ENCODE measurements around the gene KBTBD7.
"Not testable (repeated sequence)": the region's sequence is repeated elsewhere in the genome, so short reads cannot be mapped to it uniquely, and the experiment has no call there.

KBTBD7 gene

DNA sequence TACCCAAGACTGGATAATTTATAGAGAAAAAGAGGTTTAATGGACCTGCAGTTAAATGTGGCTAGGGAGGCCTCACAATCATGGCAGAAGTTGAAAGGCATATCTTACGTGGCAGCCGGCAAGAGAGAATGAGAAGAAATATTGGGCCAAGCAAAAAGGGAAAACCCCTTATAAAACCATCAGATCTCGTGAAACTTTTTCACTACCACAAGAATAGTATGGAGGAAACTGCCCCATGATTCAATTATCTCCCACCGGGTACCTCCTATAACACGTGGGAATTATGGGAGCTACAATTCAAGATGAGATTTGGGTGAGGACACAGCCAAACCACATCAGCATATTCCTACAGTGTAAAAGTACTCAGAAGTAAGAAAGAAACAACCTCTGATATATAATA lies 4.7 kb upstream of the KBTBD7 start:
- DNase-seq (ENCODE audit: low spot score) = no peak

DNA sequence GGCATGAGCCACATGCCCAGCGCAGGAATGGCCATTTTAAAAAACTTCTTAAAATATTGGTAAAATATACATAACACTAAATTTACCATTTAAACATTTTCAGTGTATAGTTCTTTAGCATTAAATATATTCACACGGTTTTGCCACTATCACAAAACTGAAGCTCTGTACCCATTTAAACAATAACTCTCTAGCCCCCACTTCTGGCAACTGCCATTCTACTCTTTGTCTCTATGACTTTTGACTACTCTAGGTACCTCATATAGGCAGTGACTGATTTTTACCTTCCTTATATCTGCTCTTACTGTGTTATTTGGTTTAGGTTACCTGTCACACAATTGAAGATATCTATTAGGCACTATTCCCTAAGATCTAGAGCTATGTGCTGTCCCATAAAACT lies 2.3 kb upstream of the KBTBD7 start:
- no peak for DNase-seq (ENCODE audit: low spot score)

DNA sequence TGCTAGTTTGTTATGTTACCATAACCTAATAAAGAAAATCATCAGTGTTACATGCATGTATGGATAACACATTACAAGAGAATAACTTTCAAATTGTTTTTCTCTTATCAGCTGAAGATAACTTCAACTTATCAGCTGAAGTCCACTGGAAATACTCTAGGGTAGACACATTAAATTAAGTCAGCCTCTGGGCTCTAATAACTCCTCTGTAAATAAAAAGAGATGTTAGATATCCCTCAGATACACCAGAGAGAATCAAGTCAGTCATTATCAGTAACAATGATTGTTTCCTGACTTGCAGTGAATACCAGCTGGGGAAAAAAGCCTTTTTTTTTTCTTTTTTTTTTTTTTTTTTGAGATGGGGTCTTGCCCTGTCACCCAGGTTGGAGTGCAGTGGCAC lies 1.6 kb upstream of the KBTBD7 start:
- no peak for DNase-seq (ENCODE audit: low spot score)

DNA sequence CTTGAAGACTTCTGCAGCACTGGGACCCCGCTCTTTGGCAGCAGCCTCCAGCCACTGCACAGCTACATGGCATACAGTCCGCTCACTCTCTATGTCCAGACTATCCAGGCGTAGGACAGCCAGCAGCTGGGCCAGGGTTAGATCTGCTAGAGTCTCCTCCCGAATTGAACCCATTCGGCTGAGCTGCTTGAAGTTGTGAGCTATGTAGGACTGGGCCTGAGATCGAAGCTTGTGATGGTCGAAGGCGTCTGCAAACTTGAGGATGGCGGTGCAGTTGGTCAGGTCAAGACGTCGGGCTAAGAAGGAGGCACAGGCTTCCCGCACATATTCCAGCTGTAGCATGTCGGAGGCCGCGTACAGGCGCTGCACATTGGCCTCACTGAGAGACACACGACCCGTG lies 900 bp downstream of the KBTBD7 start:
- DNase-seq (ENCODE audit: low spot score) = no peak

DNA sequence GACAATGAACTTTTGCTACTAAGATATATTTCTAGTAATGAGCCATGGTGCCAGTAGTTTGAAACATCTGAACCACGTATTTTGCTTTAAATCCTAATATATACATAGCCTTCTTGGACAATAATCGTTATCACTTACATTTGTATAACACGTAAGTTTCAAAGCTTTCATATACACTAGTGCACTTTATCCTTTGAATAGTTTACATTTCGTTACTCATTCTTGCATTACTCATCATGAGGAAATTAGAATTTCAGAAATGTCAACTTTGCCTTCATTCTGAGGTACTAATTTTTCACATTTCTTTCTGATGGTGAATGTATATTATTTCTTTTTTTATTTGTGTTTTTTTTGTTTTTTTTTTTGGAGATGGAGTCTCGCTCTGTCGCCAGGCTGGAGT lies 5.8 kb downstream of the KBTBD7 start:
- no peak for DNase-seq (ENCODE audit: low spot score)

DNA sequence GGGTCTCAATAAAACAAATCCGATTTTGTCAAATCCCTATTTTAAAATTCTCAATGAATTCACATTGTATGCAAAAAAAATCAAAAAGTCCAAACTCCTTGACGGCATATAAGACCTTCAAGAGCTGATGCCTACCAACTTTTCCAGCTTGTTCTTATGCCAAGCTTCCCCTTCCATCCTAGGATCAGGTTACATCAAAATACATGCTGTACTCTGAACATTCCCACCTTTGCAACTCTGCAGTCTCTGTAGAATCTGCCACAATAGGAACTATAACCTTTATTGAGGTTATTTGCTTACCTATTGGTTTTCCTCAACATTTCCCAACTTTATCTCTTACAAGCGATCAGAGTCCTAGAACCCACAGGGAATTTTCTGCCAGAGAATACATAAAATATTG lies 7.9 kb downstream of the KBTBD7 start:
- no peak for DNase-seq (ENCODE audit: low spot score)

DNA sequence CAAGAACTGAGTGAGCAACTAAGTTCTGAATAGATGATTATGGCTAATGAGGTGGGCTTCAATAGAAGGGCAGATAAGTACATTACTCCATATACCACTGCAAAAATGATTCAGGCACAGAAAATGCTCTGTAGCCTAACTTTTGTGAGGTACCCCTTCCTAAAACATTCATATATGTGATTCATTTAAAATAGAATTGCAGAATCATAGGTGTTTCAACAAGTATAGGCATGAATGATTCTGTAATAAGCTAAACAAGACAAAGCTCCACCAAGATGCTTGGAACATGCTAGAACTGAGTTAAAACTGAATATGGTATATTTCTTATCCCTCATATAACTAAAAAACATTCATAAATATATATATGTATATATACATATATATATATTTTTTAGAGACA lies 12.1 kb downstream of the KBTBD7 start:
- no peak for DNase-seq (ENCODE audit: low spot score)

DNA sequence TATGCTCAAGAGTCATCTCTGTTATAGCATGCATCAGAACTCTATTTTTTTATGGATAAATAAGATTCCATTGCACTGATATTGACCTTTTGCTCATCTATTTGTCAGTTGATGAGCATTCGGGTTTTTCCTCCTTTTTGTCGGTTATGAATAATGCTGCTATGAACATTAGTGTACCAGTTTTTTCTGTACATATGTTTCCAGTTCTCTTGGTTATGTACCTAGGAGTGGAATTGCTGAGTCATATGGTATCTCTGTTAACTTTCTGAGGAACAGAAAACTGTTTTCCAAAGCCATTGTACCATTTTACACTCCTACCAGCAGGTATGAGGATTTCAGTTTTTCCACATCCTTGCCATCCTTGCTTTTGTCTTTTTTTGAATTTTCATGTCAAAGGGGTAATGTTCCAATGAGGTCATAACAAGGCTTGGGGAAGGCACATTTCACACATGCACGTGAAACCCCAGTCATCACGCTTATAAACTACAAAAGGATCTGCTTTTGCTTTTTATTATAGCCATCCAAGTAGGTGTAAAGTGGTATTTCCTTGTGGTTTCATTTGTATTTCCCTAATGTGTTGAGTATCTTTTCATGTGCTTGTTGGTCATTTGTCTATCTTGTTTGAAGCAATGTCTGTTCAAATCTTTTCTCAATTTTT lies 14.6 kb downstream of the KBTBD7 start:
- DNase-seq (ENCODE audit: low spot score) = no peak

DNA sequence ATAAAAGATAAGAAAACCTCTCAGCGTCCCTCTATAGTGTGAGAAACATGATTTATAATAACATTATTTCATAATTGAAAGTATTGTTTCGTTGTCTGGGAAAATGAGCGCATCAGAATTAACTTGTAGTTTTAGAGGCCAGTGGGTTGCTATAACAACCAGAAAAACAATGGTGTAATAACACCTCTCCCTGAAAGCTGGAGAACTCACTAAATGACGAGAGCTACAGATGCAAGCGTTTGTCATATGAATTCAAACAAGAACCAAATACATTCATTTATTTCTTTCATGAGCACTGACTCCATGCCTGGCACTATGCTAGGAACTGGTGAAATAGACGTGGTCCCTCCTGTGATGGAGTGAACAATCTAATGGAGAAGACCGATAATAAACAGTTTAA lies 16.3 kb downstream of the KBTBD7 start:
- DNase-seq (ENCODE audit: low spot score) = peak; percentile 17

DNA sequence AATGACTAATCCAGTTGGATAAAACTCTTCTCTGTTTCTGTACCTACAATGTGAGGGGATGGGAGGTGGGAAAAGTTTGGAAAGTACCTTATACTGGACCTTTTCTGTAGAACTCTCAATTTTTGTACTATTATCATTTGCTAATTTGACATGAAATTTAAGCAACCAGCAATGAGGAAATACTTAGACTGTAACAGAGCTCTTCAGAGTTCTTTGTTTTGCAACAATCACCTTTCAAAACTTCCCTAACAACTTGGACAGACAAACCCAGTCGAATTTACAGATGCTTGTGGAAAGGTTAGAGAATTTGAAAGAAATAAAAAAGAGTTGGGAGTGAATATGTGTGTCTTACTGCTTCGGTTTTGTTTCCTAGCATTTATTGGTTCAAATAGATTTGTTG lies 16.8 kb downstream of the KBTBD7 start:
- DNase-seq (ENCODE audit: low spot score) = no peak

DNA sequence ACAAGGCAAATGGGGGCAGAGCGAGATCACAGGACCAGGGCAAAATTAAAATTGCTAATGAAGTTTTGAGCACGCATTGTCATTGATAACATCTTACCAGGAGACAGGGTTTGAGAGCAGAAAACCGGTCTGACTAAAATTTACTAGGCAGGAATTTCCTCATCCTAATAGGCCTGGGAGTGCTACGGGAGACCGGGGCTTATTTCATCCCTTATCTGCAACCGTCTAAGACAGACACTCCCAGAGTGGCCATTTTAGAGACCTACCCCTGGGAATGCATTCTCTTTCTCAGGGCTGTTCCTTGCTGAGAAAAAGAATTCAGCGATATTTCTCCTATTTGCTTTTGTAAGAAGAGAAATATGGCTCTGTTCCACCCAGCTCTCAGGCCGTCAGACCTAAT lies 18.8 kb downstream of the KBTBD7 start:
- DNase-seq (ENCODE audit: low spot score) = not testable (repeated sequence)

DNA sequence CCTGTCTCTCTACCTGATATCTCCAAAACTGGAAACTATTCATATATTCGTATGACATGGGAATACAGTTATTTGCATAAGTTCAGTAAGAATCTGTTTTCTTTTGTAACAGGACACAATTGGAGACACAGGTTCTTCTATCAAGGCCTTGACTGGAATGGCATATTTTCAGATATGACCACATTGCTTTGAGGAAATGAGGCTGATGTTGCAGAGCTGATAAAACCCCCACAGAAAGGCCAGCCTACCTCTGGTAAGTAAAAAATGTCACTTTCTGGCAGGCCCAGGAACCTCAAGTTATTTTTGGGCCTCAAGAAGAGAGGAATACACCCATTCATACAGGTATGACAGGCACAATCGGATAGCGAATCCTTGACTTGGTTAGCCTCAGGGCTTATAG lies 32.2 kb downstream of the KBTBD7 start:
- no peak for DNase-seq (ENCODE audit: low spot score)

DNA sequence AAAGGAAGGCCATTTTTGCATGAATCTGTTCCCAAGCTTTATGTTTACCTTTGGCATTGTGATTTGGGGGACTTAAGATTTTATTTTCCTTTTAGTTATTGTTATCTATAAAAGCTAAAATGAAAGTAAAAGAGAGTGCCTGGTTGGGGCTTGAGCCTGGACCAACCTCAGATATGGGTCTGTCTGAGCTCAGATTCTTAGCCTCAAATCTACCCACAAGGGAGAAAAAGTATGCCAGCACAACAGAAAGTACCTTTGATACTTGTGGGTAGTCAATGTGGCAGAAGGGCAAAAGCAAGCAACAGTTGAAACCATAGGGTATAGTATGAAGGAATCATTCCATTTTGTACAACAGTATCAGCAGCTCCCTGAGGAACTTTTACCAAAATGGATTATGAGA lies 35.2 kb downstream of the KBTBD7 start:
- DNase-seq (ENCODE audit: low spot score) = no peak

DNA sequence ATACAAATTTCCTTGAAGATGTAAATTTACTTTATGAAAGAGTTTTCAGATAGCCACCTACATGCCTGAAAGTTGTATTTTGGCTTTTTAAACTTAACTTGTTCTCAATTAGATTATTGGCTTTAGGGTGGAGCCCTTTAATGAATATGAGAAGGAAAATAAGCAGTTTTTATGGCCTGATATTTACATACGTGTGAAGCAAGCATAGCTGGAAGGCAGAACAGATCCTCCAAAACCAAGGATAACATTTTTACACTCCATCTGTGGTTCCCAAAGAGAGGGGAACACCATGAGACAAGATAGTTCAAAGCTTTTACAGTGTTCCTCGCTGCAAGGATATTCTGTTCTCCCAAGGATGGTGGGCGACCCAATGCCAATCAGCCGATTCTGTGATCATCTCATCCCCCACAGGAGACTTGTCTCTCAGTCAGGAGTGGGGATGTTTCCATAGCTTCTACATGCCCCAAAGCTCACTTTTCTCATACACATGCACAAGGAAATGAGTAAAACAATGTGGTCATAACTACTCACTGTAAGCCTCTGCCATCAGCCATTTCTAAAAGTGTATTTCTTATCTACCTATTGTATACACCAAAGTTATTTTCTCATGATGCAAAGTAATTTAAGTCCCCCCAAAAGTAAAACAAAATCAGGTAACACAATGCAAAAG lies 37.2 kb downstream of the KBTBD7 start:
- DNase-seq (ENCODE audit: low spot score) = no peak

DNA sequence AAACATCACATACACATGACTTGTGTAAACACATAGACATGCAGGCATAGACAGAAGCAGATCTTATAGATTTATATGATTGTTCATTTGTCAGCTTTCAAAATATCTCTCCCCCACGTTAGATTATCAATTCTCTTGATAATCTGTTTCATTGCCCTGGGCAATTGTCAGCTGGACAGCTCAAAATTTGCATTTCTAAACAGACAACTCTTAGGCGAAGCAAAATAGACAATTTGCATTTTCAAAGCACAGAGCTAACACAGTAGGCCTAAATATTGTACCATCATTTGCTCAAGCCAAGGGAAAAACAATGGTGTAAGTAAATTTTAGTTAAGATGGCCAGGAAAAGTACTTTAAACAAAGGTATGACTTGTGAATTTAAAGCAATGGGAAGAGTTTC lies 37.7 kb downstream of the KBTBD7 start:
- no peak for DNase-seq (ENCODE audit: low spot score)

DNA sequence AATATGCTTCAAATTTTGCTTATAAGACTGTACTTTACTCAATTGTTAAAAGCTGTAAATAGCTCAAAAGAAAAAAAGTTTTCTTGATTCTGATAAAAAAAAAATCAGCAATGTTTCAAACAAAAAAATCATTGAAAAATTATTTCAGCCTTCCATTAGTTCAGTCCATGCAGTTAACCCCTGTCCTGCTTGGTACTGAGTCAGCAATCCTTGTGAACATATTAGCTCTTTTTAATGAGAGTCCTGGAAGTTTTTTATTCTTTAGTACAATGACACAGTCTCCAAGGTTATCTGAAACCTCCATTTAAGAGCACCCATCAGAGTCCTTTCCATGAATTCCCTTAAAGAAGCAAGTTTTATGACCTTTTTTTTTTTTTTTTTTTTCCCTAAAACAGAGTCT lies 40.3 kb downstream of the KBTBD7 start:
- DNase-seq (ENCODE audit: low spot score) = no peak

DNA sequence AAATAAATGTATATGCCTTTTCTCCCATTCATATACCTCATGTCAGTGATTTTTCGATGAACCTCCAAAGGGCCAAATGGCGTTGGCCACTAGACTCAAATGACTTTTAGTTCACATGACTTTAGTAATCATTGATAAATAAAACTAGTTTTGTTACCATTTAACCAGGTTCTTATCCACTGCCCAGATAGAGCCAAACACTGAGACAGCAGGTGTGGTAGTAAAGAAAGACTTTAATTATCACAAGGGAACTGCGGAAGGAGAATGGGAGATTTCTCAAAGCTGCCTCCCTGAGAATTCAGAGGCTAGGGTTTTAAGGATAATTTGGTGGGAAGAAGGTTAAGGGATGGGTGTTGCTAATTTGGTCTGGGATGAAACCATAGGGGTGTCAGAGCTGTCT lies 42.4 kb downstream of the KBTBD7 start:
- DNase-seq (ENCODE audit: low spot score) = no peak

DNA sequence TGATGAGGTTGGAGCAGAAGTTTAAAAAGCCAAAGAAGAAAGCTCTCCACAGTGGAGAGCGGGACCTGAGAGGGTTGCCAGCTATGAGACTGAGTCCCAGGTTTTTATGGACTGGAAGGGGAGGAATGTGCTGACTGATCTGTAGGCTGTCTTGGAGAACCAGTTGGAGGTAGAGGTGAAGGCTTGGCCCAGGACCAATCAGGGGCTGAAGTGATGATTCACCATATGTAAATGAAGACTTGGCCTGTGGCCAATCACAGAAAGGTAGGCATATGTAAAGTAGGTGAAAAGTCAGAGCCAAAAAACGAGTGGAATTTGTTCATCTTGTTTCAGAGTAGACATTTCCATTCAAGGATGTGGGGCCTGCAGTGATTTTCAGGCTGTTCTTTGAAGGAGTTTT lies 44.3 kb downstream of the KBTBD7 start:
- no peak for DNase-seq (ENCODE audit: low spot score)

DNA sequence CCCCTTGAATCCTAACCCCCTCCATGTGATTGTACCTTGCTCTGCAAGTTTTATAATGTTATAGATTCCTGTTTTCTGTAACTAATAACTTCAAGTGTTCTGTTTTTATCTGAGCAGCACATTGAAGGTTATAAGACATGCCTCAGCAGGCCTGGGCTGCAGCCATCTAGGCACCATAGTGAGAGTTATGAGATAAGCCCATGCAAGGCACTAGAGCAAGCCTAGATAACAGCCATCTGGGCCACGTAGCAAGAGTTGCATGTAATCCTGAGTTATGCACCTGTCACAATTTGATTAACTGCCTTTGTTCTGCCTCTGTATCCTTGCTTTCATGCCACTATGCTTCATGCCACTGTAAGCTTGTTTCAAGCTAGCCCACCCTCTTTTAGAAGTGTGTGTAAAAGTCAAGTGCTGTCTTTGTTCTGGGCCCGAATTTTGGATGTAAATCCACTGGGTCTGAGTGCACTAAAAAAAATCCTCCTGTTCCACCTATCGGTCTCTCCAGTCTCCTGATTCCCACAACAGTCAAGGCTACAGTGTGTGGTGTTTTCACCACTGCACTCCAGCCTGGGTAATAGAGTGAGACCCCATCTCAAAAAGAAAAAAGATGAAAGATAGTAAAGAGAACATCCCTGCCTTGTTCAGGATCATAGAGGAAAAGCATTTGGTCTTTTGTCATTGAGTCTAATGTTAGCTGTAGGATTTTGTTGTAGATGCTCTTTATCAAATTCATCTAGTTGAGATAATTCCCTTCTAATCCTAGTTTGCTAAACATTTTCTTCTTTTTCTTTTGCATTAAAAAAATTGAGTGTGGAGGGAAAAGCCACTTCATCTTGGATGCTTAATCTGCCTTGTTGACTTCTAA lies 45.7 kb downstream of the KBTBD7 start:
- DNase-seq (ENCODE audit: low spot score) = no peak

DNA sequence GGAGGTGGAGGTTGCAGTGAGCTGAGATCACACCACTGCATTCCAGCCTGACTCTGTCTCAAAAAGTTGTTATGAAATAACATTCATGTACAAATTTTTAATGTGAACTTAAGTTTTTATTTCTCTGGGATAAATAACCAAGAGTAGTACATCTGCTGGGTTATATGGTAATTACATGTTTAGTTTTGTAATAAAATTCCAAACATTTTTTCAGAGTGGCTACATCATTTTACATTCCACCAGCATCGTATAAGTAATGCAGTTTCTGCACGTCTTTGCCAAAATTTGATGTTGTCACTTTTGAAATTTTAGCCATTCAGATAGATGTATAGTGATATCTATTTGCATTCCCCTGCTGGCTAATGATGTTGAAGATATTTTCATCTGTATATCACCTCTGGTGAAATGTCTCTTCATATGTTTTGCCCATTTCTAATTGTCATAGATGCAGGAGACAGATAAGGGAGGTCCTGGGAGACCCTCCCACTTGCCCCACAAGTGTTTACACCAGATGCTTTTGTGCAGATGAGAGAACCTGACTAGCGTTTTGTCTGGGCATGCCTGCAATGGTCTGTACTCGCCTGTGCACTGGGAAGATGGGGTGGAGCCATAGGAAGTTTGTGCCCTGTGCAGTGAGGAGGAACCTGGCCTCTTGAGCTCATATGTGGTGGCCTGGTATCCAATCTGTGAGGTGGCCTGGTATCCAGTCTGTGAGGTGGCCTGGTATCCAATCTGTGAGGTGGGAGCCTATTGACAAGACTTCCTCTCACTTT lies 49.0 kb downstream of the KBTBD7 start:
- no peak for DNase-seq (ENCODE audit: low spot score)

DNA sequence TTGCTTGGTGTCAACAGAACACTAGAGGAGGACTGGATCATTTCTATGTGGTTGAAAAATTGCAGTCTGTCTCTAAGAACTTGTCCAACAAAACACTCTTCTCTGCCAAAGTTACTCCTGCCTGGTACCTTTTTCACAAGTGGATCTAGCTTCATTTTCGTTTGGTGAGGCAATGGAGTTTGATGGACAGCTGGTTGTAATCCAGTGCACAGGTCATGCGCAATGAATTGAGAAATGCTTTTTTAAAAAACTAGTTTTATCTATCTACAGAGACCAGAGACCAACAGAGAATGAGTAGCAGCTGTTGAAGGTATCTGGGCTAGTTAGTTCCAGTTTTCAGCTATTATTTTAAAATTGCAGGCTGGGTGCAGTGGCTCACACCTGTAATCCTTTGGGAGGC lies 49.8 kb downstream of the KBTBD7 start:
- DNase-seq (ENCODE audit: low spot score) = no peak

Measured in AG08396 (cell line).